H1 (cell line): ENCODE measurements around the gene COL6A2. TPM values are rescaled to one million over a fixed set of nuclear protein-coding genes. Genes with fewer than 3 reads are reported as not detected.

Experiments used
- CTCF ChIA-PET: fragments of 300-600 bp; sonication (Branson Sonifier 250); formaldehyde crosslinking; loops from one replicate; lab custom pipeline; 2021; ENCODE audit not compliant: partially characterized antibody; lab: Charles Lee
- POLR2A ChIA-PET: fragments of 300-600 bp; sonication (Branson Sonifier 250); formaldehyde crosslinking; loops from one replicate; lab custom pipeline; 2021; ENCODE audit warnings: inconsistent platforms; ENCODE audit not compliant: partially characterized antibody; lab: Charles Lee
- DNase-seq, 2 experiments: peaks; one replicate each; pipeline versions ENCODE4 v3.0.0 to v3.0.0-alpha.2; 2010 to 2022; ENCODE audit warnings: low spot score in 2 of 2, low read depth in 1 of 2, mixed read lengths in 1 of 2
- FAIRE-seq: peaks from 2 replicates; lab custom pipeline; 2011; peaks lifted over from hg19 to GRCh38; lab: Jason Lieb, UNC
- H2AFZ ChIP-seq: 2 replicates; pipeline ENCODE4 v1.8.1; 2012; ENCODE audit warnings: low read length, inconsistent platforms
- H2AK5ac ChIP-seq: 2 replicates; pipeline ENCODE4 v1.6.1; 2013; ENCODE audit warnings: low read depth, low read length
- H2BK120ac ChIP-seq: replicated peaks from 2 replicates; pipeline ENCODE3; 2013; ENCODE audit warnings: low read depth, low read length, inconsistent platforms
- H2BK12ac ChIP-seq: 2 replicates; pipeline ENCODE4 v1.6.1; 2013; ENCODE audit warnings: low read depth, low read length
- H2BK15ac ChIP-seq: 2 replicates; pipeline ENCODE4 v1.6.1; 2013; ENCODE audit warnings: low read length
- H2BK20ac ChIP-seq: 2 replicates; pipeline ENCODE4 v1.6.1; 2013; ENCODE audit warnings: low read length
- H2BK5ac ChIP-seq: 2 replicates; pipeline ENCODE4 v1.6.1; 2013; ENCODE audit warnings: low read depth, low read length
- H3K14ac ChIP-seq: 2 replicates; pipeline ENCODE4 v1.6.1; 2013; ENCODE audit warnings: inconsistent platforms; ENCODE audit not compliant: insufficient read length
- H3K18ac ChIP-seq: 2 replicates; pipeline ENCODE4 v1.6.1; 2013; ENCODE audit warnings: low read length; ENCODE audit errors: extremely low read depth
- H3K23ac ChIP-seq: 2 replicates; pipeline ENCODE4 v1.6.1; 2013; ENCODE audit warnings: inconsistent platforms; ENCODE audit not compliant: insufficient read length
- H3K23me2 ChIP-seq: 2 replicates; pipeline ENCODE4 v1.6.1; 2013; ENCODE audit warnings: low read depth, low read length
- H3K27ac ChIP-seq: 2 replicates; pipeline ENCODE4 v1.6.1; 2011; ENCODE audit warnings: low read depth, low read length, inconsistent platforms
- H3K27me3 ChIP-seq, 4 experiments: replicated peaks in 1 of 4; 1 replicate in 1 of 4; 2 replicates in 3 of 4; pipeline versions ENCODE4 v1.6.1 to v1.8.1; 2011 to 2013; ENCODE audit warnings: low read length in 3 of 4, mild to moderate bottlenecking in 3 of 4, inconsistent platforms in 2 of 4, mixed read lengths in 2 of 4, moderate library complexity in 1 of 4; ENCODE audit not compliant: control insufficient read depth in 3 of 4, insufficient read depth in 3 of 4; ENCODE audit errors: extremely low read depth in 1 of 4
- H3K36me3 ChIP-seq, 4 experiments: 2 replicates each; pipeline versions ENCODE4 v1.6.1 to v1.8.1; 2011 to 2013; ENCODE audit warnings: mild to moderate bottlenecking in 4 of 4, low read length in 3 of 4, moderate library complexity in 2 of 4, control low read depth in 1 of 4, inconsistent platforms in 1 of 4; ENCODE audit not compliant: insufficient read depth in 4 of 4, control insufficient read depth in 2 of 4
- H3K4ac ChIP-seq: replicated peaks from 2 replicates; pipeline ENCODE3; 2013; ENCODE audit warnings: low read length, low read depth, mixed read lengths, inconsistent platforms; ENCODE audit not compliant: insufficient read length
- H3K4me1 ChIP-seq, 4 experiments: replicated peaks in 1 of 4; 1 replicate in 1 of 4; 2 replicates in 3 of 4; pipeline versions ENCODE4 v1.6.1 to v1.8.1; 2011 to 2013; ENCODE audit warnings: low read length in 3 of 4, inconsistent platforms in 2 of 4, mixed read lengths in 1 of 4; ENCODE audit not compliant: insufficient read depth in 4 of 4, control insufficient read depth in 3 of 4
- H3K4me2 ChIP-seq, 2 experiments: 2 replicates each; pipeline versions ENCODE4 v1.6.1 to v1.8.1; 2011 to 2013; ENCODE audit warnings: low read depth in 2 of 2, low read length in 2 of 2, control low read depth in 1 of 2, inconsistent platforms in 1 of 2, mild to moderate bottlenecking in 1 of 2; ENCODE audit not compliant: insufficient read depth in 1 of 2
- H3K4me3 ChIP-seq, 4 experiments: fragments of 200-600, 300-600 bp in 1 of 4; sonication (generic), shearing (Covaris generic), sonication (Bioruptor Twin) in 1 of 4; 2 replicates each; pipeline versions ENCODE4 v1.5.1 to v1.8.1; 2011 to 2016; ENCODE audit warnings: low read length in 4 of 4, low read depth in 3 of 4, control low read depth in 2 of 4, inconsistent platforms in 2 of 4, mild to moderate bottlenecking in 2 of 4, mixed read lengths in 1 of 4, moderate library complexity in 1 of 4; ENCODE audit not compliant: insufficient read depth in 2 of 4; ENCODE audit errors: extremely low read depth in 1 of 4
- H3K56ac ChIP-seq: replicated peaks from 2 replicates; pipeline ENCODE3; 2013; ENCODE audit warnings: low read depth, mild to moderate bottlenecking, mixed read lengths, low read length, inconsistent platforms; ENCODE audit not compliant: insufficient read length
- H3K79me1 ChIP-seq: 2 replicates; pipeline ENCODE4 v1.6.1; 2013; ENCODE audit warnings: low read depth, low read length, control low read depth
- H3K79me2 ChIP-seq, 2 experiments: 2 replicates each; pipeline versions ENCODE4 v1.6.1 to v1.8.1; 2012 to 2013; ENCODE audit warnings: low read length in 2 of 2, mild to moderate bottlenecking in 2 of 2, inconsistent platforms in 1 of 2; ENCODE audit not compliant: insufficient read depth in 2 of 2, control insufficient read depth in 1 of 2
- H3K9ac ChIP-seq, 4 experiments: replicated peaks in 1 of 4; 1 replicate in 1 of 4; 2 replicates in 3 of 4; pipeline versions ENCODE4 v1.6.1 to v1.8.1; 2011 to 2013; ENCODE audit warnings: low read depth in 3 of 4, low read length in 3 of 4, control low read depth in 2 of 4, mild to moderate bottlenecking in 2 of 4, moderate library complexity in 2 of 4, inconsistent platforms in 1 of 4; ENCODE audit errors: extremely low read depth in 1 of 4
- H3K9me3 ChIP-seq, 2 experiments: 2 replicates each; pipeline versions ENCODE4 v1.6.1 to v1.8.1; 2012 to 2013; ENCODE audit warnings: mild to moderate bottlenecking in 2 of 2, moderate library complexity in 2 of 2, control low read depth in 1 of 2, inconsistent platforms in 1 of 2, low read depth in 1 of 2, low read length in 1 of 2, mixed read lengths in 1 of 2; ENCODE audit not compliant: insufficient read depth in 2 of 2
- H4K20me1 ChIP-seq, 2 experiments: replicated peaks in 1 of 2; 2 replicates each; pipeline versions ENCODE3 to v1.8.1; 2011 to 2013; ENCODE audit warnings: inconsistent platforms in 2 of 2, low read length in 2 of 2, mild to moderate bottlenecking in 1 of 2; ENCODE audit not compliant: insufficient read depth in 2 of 2, control insufficient read depth in 1 of 2
- H4K5ac ChIP-seq: 2 replicates; pipeline ENCODE4 v1.6.1; 2013; ENCODE audit warnings: low read length, low read depth, mixed read lengths, inconsistent platforms; ENCODE audit not compliant: insufficient read length
- H4K8ac ChIP-seq: 2 replicates; pipeline ENCODE4 v1.8.0; 2013; ENCODE audit warnings: mild to moderate bottlenecking, moderate library complexity, low read length, inconsistent platforms; ENCODE audit not compliant: insufficient read depth; ENCODE audit errors: extremely low read depth
- H4K91ac ChIP-seq: replicated peaks from 2 replicates; pipeline ENCODE3; 2013; ENCODE audit warnings: low read length, mixed read lengths, inconsistent platforms; ENCODE audit not compliant: insufficient read length
- ATF2 ChIP-seq: IDR thresholded peaks from 2 replicates; pipeline ENCODE4 v1.6.1; 2012; ENCODE audit warnings: low read length, inconsistent platforms
- ATF3 ChIP-seq: IDR thresholded peaks from 2 replicates; pipeline ENCODE4 v1.6.1; 2011; ENCODE audit warnings: low read depth, mild to moderate bottlenecking, low read length; ENCODE audit not compliant: insufficient read depth
- JUN ChIP-seq: IDR thresholded peaks from 2 replicates; pipeline ENCODE4 v1.6.1; 2011; ENCODE audit warnings: low read depth, mild to moderate bottlenecking, improper control_type of control experiment, low read length
- RFX5 ChIP-seq: IDR thresholded peaks from 2 replicates; pipeline ENCODE4 v1.6.1; 2011; ENCODE audit warnings: low read depth, low read length, improper control_type of control experiment, borderline replicate concordance
- SP2 ChIP-seq: IDR thresholded peaks from 2 replicates; pipeline ENCODE4 v1.6.1; 2012; ENCODE audit warnings: mild to moderate bottlenecking, low read length, inconsistent platforms
- WGBS, 2 experiments: shearing (Covaris generic) in 1 of 2; methylation state at CpG; one replicate each; pipeline versions ENCODE4 v1.1.6 to v1.1.7; 2013 to 2015; ENCODE audit warnings: low lambda C conversion rate in 2 of 2, mixed read lengths in 2 of 2, inconsistent platforms in 1 of 2, low coverage in 1 of 2, missing lambda C conversion rate in 1 of 2; ENCODE audit not compliant: insufficient replicate concordance in 2 of 2, insufficient coverage in 1 of 2, insufficient read length in 1 of 2; ENCODE audit errors: extremely low coverage in 1 of 2, missing lambda C conversion rate in 1 of 2; 5-methylcytosine and 5-hydroxymethylcytosine counted together
- polyA plus RNA-seq, 7 experiments: library from polyadenylated mRNA; depleted of rRNA in 3 of 7; stranded (reverse) in 5 of 7; unstranded in 2 of 7; fragments of >200 nt in 5 of 7; fragments of 200-250 nt in 2 of 7; gene quantifications; 1 replicate in 5 of 7; 2 replicates in 1 of 7; 4 replicates in 1 of 7; pipeline versions ENCODE4 v1.2.1 to v1.2.3, GENCODE V29; 2011 to 2013; ENCODE audit warnings: missing spikeins in 2 of 7, mixed read lengths in 2 of 7
- total RNA-seq: library from RNA; stranded (reverse); fragmentation: NEBNext Ultra II Directional; extraction: Animal tissue kit (Norgen Biotek cat#: 25700); gene quantifications from 2 replicates; pipeline ENCODE4 v1.2.1, GENCODE V29; 2021

Gene COL6A2
- total and polyA plus RNA-seq, 2 of the 8 experiments (the other 6 are each of a cell fraction or from before 2014, with no cell fraction given) = 60.1 to 62.7 TPM

GRCh38 chr21:46111857-46112724 lies 14.2 kb downstream of the COL6A2 start:
- no peak overlapping the region for H3K4me3 ChIP-seq
- H3K14ac ChIP-seq = no peak overlapping the region
- DNase-seq (no peak), FAIRE-seq (no peak)
- H2AK5ac ChIP-seq = no peak overlapping the region
- no peaks in the 10 kb centered on the region for H3K27me3 ChIP-seq
- no peak overlapping the region for H3K4me2 ChIP-seq
- H4K91ac ChIP-seq = no peak overlapping the region
- no peak overlapping the region for H3K27ac ChIP-seq
- no peak overlapping the region for H2BK20ac ChIP-seq
- no peak overlapping the region for H3K56ac ChIP-seq
- CTCF ChIA-PET = interaction anchor here (2.0 kb wide), 1 partner anchor 141 kb away, joined by 8 read pairs; no protein-coding TSS in a partner anchor
- H3K9me3 ChIP-seq = peaks cover 3 to 4% of the 10 kb centered on the region in 2 experiments; a peak in 2 of 4 replicates
- no peak overlapping the region for H2AFZ ChIP-seq
- no peak overlapping the region for H3K23ac ChIP-seq
- no peaks in the 10 kb centered on the region for H3K79me1 ChIP-seq
- H3K23me2 ChIP-seq = no peaks in the 10 kb centered on the region
- no peak overlapping the region for H3K4ac ChIP-seq
- no peak overlapping the region for H4K5ac ChIP-seq
- H4K20me1 ChIP-seq = peaks cover 0 to 6% of the 10 kb centered on the region in 2 experiments
- H4K8ac ChIP-seq = no peak overlapping the region
- no peak overlapping the region for H2BK12ac ChIP-seq
- no peak overlapping the region; the same call in 1 of the 2 replicates for H2BK5ac ChIP-seq
- POLR2A ChIA-PET = no interaction called here
- H3K9ac ChIP-seq = no peak overlapping the region
- H3K4me1 ChIP-seq = peaks cover 0 to 2% (median under 1%) of the 10 kb centered on the region in 4 experiments; a peak in 2 of 7 replicates
- H3K79me2 ChIP-seq = no peaks in the 10 kb centered on the region
- 97% methylated on average over 40 of the region's 69 CpGs; no CpG with 5 or more reads in 1 of the 2 experiments for WGBS, 2 experiments
- no peak overlapping the region for H2BK15ac ChIP-seq
- TF ChIP-seq SP2 (no peak), JUN (no peak), ATF3 (no peak), RFX5 (no peak), ATF2 (no peak)
- no peak overlapping the region for H2BK120ac ChIP-seq
- H3K36me3 ChIP-seq = peaks cover 0 to 22% (median 2%) of the 10 kb centered on the region in 4 experiments; a peak in 5 of 8 replicates
- H3K18ac ChIP-seq = no peak overlapping the region
